ENCODE measurements around the gene CNOT6.

The CNOT6 gene

GRCh38 chr5:180622910-180623309 is 128.7 kb downstream of the CNOT6 start:
- no peak overlapping the region for H3K27ac ChIP-seq
- TF ChIP-seq ZFX (IDR thresholded peaks at IDR 0.05; ENCODE audit: borderline replicate concordance) (no peak), CTCF (IDR thresholded peaks at IDR 0.05) (no peak)

- TF ChIP-seq ZFX (IDR thresholded peaks at IDR 0.05; ENCODE audit: borderline replicate concordance) (no peak), CTCF (IDR thresholded peaks at IDR 0.05) (no peak)
- H3K27ac ChIP-seq = no peak overlapping the region
Observed at GRCh38 chr5:180623411-180623834, 129.2 kb downstream of the CNOT6 start.

- no peak for TF ChIP-seq ZFX (IDR thresholded peaks at IDR 0.05; ENCODE audit: borderline replicate concordance)
- TF ChIP-seq CTCF (IDR thresholded peaks at IDR 0.05) = no peak
- no peak overlapping the region for H3K27ac ChIP-seq
Observed at GRCh38 chr5:180623844-180624243, 129.7 kb downstream of the CNOT6 start.

- H3K27ac ChIP-seq = no peak overlapping the region
- TF ChIP-seq CTCF (IDR thresholded peaks at IDR 0.05) = no peak
Observed at GRCh38 chr5:180624587-180624986, 130.4 kb downstream of the CNOT6 start.

- TF ChIP-seq ZFX (IDR thresholded peaks at IDR 0.05; ENCODE audit: borderline replicate concordance) (no peak), CTCF (IDR thresholded peaks at IDR 0.05) (no peak)
Observed at GRCh38 chr5:180625125-180625790, 131.1 kb downstream of the CNOT6 start.

GRCh38 chr5:180625791-180626660 is 131.8 kb downstream of the CNOT6 start:
- TF ChIP-seq ZFX (IDR thresholded peaks at IDR 0.05; ENCODE audit: borderline replicate concordance) (no peak), CTCF (IDR thresholded peaks at IDR 0.05) (no peak)
- H3K27ac ChIP-seq = no peak overlapping the region

More at GRCh38 chr5:180625125-180625790, 131.1 kb downstream of the CNOT6 start:
- H3K27ac ChIP-seq = no peak overlapping the region
